HepG2 (cell line): ENCODE results near the gene RNASE9. TPM values are rescaled to one million over a fixed set of nuclear protein-coding genes. Genes with fewer than 3 reads are reported as not detected.
A peak's percentile ranks its signal among the peaks of the same experiment; 100 is the strongest.

Experiments
- FIP1L1 ChIP-seq: fragments of 200-400 bp; formaldehyde crosslinking; IDR thresholded peaks from 2 replicates; pipeline ENCODE4 v1.6.1; 2018; ENCODE audit warnings: low read depth, mild to moderate bottlenecking, low read length, moderate library complexity, borderline replicate concordance; ENCODE audit not compliant: insufficient read depth
- GFI1 ChIP-seq: sonication (generic); formaldehyde crosslinking; IDR thresholded peaks from 2 replicates; pipeline ENCODE4 v1.5.0; 2020; ENCODE audit warnings: missing genetic modification reagents, mild to moderate bottlenecking, borderline replicate concordance
- HNRNPL ChIP-seq: fragments of 200-400 bp; formaldehyde crosslinking; IDR thresholded peaks from 2 replicates; pipeline ENCODE4 v1.6.1; 2017; ENCODE audit warnings: mild to moderate bottlenecking, low read depth, low read length
- KLF16 ChIP-seq, 2 experiments: sonication (generic) in 1 of 2; formaldehyde crosslinking in 1 of 2; IDR thresholded peaks; 2 replicates each; pipeline versions ENCODE4 v1.6.1 to v1.8.0; 2016 to 2023; ENCODE audit warnings: missing genetic modification reagents in 2 of 2, missing compliant biosample characterization in 1 of 2
- RFXANK ChIP-seq: IDR thresholded peaks from 2 replicates; pipeline ENCODE4 v1.6.1; 2016
- SRF ChIP-seq: IDR thresholded peaks from 2 replicates; pipeline ENCODE4 v1.6.1; 2011; ENCODE audit warnings: mild to moderate bottlenecking, low read depth, low read length, moderate library complexity
- TBX3 ChIP-seq: fragments of 450-650 bp; IDR thresholded peaks from 2 replicates; pipeline ENCODE4 v1.6.1; 2017; ENCODE audit warnings: antibody characterized with exemption, mild to moderate bottlenecking, inconsistent platforms, borderline replicate concordance
- THAP7 ChIP-seq: sonication (generic); formaldehyde crosslinking; IDR thresholded peaks from 2 replicates; pipeline ENCODE4 v1.8.1; 2023; ENCODE audit warnings: mild to moderate bottlenecking, missing genetic modification reagents
- ZNF230 ChIP-seq: sonication (generic); formaldehyde crosslinking; IDR thresholded peaks from 2 replicates; pipeline ENCODE4 v1.4.0; 2020; ENCODE audit warnings: mild to moderate bottlenecking, missing genetic modification reagents
- ZNF776 ChIP-seq: sonication (generic); formaldehyde crosslinking; IDR thresholded peaks from 2 replicates; pipeline ENCODE4 v1.4.0; 2020; ENCODE audit warnings: mild to moderate bottlenecking, missing genetic modification reagents
- ZNF788 ChIP-seq: sonication (generic); formaldehyde crosslinking; IDR thresholded peaks from 2 replicates; pipeline ENCODE4 v1.5.0; 2020; ENCODE audit warnings: mild to moderate bottlenecking, missing genetic modification reagents, borderline replicate concordance
- polyA plus RNA-seq, 8 experiments: library from polyadenylated mRNA; depleted of rRNA in 3 of 8; stranded (reverse) in 7 of 8; unstranded in 1 of 8; fragments of >200 nt; fragmentation: Illumina TruSeq in 4 of 8; extraction: Trizol in 4 of 8; gene quantifications; 2 replicates each; pipeline versions ENCODE4 v1.2.1 to v1.2.3, GENCODE V29; 2011 to 2016; ENCODE audit warnings: low read depth in 4 of 8, missing spikeins in 1 of 8, mixed read lengths in 1 of 8; ENCODE audit not compliant: insufficient read depth in 1 of 8
- total RNA-seq, 5 experiments: library from RNA; depleted of rRNA; stranded (reverse); fragments of >200 nt; fragmentation: Illumina TruSeq; extraction: Trizol; gene quantifications; 2 replicates each; pipeline ENCODE4 v1.2.3, GENCODE V29; 2016; ENCODE audit warnings: low read depth in 1 of 5
- TF ChIP-seq, protein P1 (sequence below): sonication (generic); formaldehyde crosslinking; conservative IDR thresholded peaks from 2 replicates; pipeline ENCODE4 v1.8.0; 2022; ENCODE audit warnings: mild to moderate bottlenecking, moderate library complexity, missing genetic modification reagents
- TF ChIP-seq, protein P2 (sequence below): sonication (generic); formaldehyde crosslinking; IDR thresholded peaks from 2 replicates; pipeline ENCODE4 v1.4.0; 2020; ENCODE audit warnings: missing genetic modification reagents
- TF ChIP-seq, protein P3 (sequence below): sonication (generic); formaldehyde crosslinking; IDR thresholded peaks from 2 replicates; pipeline ENCODE4 v1.4.0; 2020; ENCODE audit warnings: missing genetic modification reagents, borderline replicate concordance
- TF ChIP-seq, protein P4 (sequence below): IDR thresholded peaks from 2 replicates; pipeline ENCODE4 v1.6.1; 2016; ENCODE audit warnings: mild to moderate bottlenecking, missing biosample characterization, missing genetic modification reagents
- TF ChIP-seq, protein P5 (sequence below): IDR thresholded peaks from 2 replicates; pipeline ENCODE4 v1.6.1; 2016; ENCODE audit warnings: missing compliant biosample characterization, missing genetic modification reagents, borderline replicate concordance

RNASE9 gene
- total and polyA plus RNA-seq, 2 of the 13 experiments (the other 11 are each of a cell fraction or from before 2014, with no cell fraction given): not detected

DNA sequence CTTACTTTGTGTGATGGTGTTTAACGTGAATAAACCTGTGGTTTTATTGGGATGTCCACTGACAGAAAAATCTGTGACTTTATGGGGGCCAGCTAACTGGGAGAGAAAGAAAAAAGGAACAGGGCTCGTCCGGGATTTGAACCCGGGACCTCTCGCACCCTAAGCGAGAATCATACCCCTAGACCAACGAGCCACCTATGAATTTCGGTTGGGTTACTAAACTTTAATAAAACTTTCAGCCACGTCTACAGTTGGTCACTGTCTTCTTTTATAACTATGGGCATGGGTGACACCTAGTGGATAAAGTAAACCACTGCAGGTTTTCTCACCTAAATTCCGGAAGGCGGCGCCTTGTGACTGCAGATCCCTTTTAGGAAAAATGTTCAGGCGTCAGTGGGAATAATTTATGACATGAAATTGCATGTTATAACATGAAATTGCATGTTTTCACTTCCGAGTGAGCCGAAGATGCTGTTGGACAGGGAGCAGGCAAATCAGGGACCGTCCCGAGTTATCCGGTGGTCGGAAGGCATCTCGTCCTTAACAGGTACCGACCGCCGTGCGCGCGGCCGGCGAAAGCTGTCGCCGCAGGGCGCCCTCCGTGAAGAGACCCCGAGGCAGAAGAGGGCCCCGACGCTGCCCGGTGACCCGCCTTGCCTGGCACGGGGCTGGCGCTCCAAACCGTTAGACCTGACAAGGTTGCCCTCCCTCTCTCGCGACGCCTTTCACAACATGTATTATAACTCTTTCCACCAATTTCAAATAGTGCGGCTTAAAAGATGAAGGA is 48.6 kb upstream of the RNASE9 start (continued):
- TF ChIP-seq, protein P1, sequence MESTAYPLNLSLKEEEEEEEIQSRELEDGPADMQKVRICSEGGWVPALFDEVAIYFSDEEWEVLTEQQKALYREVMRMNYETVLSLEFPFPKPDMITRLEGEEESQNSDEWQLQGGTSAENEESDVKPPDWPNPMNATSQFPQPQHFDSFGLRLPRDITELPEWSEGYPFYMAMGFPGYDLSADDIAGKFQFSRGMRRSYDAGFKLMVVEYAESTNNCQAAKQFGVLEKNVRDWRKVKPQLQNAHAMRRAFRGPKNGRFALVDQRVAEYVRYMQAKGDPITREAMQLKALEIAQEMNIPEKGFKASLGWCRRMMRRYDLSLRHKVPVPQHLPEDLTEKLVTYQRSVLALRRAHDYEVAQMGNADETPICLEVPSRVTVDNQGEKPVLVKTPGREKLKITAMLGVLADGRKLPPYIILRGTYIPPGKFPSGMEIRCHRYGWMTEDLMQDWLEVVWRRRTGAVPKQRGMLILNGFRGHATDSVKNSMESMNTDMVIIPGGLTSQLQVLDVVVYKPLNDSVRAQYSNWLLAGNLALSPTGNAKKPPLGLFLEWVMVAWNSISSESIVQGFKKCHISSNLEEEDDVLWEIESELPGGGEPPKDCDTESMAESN (CRISPR knock-in tag): 0 out of 2 replicates have a peak, but pooled peaks have one; percentile 39
- TF ChIP-seq, protein P2, sequence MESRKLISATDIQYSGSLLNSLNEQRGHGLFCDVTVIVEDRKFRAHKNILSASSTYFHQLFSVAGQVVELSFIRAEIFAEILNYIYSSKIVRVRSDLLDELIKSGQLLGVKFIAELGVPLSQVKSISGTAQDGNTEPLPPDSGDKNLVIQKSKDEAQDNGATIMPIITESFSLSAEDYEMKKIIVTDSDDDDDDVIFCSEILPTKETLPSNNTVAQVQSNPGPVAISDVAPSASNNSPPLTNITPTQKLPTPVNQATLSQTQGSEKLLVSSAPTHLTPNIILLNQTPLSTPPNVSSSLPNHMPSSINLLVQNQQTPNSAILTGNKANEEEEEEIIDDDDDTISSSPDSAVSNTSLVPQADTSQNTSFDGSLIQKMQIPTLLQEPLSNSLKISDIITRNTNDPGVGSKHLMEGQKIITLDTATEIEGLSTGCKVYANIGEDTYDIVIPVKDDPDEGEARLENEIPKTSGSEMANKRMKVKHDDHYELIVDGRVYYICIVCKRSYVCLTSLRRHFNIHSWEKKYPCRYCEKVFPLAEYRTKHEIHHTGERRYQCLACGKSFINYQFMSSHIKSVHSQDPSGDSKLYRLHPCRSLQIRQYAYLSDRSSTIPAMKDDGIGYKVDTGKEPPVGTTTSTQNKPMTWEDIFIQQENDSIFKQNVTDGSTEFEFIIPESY (CRISPR knock-in tag): 0 out of 2 replicates have a peak, but pooled peaks have one; percentile 74
- TF ChIP-seq GFI1 (CRISPR knock-in tag) (peak; percentile 59; the same call in 1 of the 2 replicates), ZNF776 (CRISPR knock-in tag) (peak; percentile 60; the same call in 1 of the 2 replicates), SRF (no peak), TBX3 (no peak), RFXANK (CRISPR knock-in tag) (peak; percentile 39; the same call in 1 of the 2 replicates), ZNF788 (CRISPR knock-in tag) (no peak; the same call in 1 of the 2 replicates), KLF16 (CRISPR knock-in tag; IDR thresholded peaks at IDR 0.05) (peak in 1 of 2 experiments; percentile 78; a peak in 2 of 4 replicates), THAP7 (CRISPR knock-in tag) (no peak), HNRNPL (0 out of 2 replicates have a peak, but pooled peaks have one; percentile 47), FIP1L1 (no peak), ZNF230 (CRISPR knock-in tag) (peak; percentile 88; the same call in 1 of the 2 replicates)
- TF ChIP-seq, protein P3, sequence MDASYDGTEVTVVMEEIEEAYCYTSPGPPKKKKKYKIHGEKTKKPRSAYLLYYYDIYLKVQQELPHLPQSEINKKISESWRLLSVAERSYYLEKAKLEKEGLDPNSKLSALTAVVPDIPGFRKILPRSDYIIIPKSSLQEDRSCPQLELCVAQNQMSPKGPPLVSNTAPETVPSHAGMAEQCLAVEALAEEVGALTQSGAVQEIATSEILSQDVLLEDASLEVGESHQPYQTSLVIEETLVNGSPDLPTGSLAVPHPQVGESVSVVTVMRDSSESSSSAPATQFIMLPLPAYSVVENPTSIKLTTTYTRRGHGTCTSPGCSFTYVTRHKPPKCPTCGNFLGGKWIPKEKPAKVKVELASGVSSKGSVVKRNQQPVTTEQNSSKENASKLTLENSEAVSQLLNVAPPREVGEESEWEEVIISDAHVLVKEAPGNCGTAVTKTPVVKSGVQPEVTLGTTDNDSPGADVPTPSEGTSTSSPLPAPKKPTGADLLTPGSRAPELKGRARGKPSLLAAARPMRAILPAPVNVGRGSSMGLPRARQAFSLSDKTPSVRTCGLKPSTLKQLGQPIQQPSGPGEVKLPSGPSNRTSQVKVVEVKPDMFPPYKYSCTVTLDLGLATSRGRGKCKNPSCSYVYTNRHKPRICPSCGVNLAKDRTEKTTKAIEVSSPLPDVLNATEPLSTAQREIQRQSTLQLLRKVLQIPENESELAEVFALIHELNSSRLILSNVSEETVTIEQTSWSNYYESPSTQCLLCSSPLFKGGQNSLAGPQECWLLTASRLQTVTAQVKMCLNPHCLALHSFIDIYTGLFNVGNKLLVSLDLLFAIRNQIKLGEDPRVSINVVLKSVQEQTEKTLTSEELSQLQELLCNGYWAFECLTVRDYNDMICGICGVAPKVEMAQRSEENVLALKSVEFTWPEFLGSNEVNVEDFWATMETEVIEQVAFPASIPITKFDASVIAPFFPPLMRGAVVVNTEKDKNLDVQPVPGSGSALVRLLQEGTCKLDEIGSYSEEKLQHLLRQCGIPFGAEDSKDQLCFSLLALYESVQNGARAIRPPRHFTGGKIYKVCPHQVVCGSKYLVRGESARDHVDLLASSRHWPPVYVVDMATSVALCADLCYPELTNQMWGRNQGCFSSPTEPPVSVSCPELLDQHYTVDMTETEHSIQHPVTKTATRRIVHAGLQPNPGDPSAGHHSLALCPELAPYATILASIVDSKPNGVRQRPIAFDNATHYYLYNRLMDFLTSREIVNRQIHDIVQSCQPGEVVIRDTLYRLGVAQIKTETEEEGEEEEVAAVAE (CRISPR knock-in tag): peak; percentile 24
- TF ChIP-seq, protein P4, sequence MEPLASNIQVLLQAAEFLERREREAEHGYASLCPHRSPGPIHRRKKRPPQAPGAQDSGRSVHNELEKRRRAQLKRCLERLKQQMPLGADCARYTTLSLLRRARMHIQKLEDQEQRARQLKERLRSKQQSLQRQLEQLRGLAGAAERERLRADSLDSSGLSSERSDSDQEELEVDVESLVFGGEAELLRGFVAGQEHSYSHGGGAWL: 0 out of 2 replicates have a peak, but pooled peaks have one; percentile 55
- TF ChIP-seq, protein P5, sequence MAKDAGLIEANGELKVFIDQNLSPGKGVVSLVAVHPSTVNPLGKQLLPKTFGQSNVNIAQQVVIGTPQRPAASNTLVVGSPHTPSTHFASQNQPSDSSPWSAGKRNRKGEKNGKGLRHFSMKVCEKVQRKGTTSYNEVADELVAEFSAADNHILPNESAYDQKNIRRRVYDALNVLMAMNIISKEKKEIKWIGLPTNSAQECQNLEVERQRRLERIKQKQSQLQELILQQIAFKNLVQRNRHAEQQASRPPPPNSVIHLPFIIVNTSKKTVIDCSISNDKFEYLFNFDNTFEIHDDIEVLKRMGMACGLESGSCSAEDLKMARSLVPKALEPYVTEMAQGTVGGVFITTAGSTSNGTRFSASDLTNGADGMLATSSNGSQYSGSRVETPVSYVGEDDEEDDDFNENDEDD (CRISPR knock-in tag): peak; percentile 8; the same call in 1 of the 2 replicates
